MV-4-11 (cell line): ENCODE results near the gene ANO7.
A peak's percentile ranks its signal among the peaks of the same experiment; 100 is the strongest.

ENCODE experiments used
- DNase-seq: peaks from one replicate; lab custom pipeline; 2025; lab: John Stamatoyannopoulos, UW

ANO7 gene

DNA sequence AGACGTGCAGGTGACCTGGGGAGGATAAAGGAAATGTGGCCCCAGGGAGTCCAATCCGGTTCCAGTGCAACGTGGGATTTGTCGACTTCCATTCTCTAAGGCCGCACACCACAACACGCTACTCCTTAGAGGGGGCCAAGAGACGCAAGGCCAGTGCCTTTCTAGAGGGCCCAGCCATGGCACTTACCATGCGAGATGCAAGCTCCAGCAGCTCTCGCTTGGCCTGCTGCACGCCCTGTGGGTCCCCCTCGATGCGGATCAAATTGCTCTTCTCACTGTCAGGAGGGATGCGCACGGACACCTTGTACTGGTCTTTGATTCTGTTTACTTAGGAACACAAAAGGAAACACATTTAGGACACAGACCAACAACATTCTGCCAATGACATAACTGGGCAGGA, 61.2 kb downstream of the ANO7 start:
- no peak for DNase-seq

GRCh38 chr2:241252778-241253475, 64.5 kb downstream of the ANO7 start:
- no peak for DNase-seq

DNA sequence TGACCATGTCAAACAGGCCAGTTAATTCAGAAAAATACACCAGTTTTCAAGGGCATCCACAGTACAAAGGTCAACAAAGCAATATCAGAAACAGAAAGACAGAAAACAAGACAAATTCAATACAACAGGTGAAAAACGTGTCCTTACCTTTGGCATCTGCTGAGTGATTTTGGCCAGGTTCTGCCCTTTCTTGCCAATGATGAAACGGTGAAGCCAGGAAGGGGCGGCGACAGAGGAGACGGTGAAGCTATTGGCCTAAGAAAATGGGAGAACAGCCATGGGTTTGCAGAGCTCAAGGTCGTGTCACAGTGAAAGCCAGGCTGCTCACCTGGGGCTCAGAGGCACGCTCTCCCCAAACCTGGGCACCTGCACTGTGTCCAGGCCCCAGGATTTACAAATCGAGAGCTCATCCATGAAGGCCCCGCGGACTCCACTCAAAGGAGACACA, 66.5 kb downstream of the ANO7 start:
- no peak for DNase-seq

DNA sequence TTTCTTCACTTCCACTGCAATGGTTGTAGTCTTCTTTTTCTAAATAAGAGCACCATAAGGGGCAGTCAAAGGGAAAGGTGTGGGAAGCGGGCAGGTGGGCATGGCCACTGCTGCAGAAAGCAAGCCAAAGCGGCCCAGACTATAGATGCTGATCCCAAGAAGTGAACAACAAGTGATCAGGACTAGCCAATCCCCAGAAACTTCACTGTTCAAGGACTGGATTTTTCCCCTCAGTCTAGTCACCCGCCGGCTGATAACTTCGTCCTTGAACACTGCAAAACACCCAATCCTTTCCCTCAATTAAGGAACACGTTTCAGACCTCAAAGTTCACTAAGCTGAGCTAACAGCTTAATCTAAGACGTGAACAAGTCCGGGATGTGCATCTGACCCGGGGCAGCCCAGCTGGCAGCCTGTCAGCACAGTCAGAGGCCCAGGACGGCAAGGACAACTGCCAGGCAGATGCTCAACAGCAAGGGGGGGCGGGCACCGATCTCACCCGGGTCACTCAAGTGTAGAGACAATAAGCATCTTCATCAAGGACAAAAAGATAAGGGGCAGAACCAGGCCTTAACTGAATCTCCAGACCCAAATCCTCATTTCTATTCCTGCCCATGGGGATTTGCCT, 67.2 kb downstream of the ANO7 start:
- DNase-seq: no peak

DNA sequence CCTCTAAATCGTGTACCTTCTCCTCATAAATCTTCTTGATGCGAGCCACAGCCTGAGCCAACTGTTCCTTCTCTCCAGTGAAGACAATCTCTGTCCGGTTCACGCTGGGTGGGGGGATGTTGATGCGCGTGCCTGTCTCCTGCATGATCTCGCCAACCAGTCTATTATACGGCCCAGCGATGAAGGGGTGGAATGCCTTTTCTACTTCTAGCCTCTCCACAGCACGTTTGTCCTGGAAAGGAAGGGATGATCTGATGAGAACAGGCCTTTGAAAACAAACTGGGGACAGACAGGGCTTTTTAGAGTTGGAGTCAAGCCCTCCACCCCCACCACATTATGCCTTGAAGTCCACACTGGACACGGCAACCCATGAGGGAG, 67.7 kb downstream of the ANO7 start:
- no peak for DNase-seq

DNA sequence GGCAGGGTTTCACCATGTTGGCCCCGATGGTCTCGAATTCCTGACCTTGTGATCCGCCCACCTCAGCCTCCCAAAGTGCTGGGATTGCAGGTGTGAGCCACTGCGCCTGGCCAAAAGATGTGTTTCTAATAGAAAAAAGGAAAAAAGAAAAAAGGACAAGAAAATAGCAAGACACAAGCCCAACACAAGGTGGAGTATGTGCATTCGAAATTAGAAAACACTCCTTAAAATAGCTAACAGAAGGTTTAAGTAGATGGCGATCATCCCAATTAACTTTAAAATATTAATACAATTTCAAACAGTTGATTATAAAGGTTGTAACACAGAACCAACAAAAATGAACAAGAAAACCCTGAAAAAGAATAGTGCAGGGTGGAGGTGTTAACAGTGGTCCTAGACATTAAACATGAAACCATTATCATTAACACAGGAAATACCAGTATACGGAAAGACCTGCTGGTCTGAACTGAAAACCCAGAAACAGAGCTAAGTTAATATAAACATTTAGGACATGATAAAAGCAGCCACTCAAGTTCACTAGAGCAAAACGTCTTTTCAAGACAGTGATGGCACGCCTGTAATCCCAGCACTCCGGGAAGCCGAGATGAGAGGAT, 69.0 kb downstream of the ANO7 start:
- no peak for DNase-seq

DNA sequence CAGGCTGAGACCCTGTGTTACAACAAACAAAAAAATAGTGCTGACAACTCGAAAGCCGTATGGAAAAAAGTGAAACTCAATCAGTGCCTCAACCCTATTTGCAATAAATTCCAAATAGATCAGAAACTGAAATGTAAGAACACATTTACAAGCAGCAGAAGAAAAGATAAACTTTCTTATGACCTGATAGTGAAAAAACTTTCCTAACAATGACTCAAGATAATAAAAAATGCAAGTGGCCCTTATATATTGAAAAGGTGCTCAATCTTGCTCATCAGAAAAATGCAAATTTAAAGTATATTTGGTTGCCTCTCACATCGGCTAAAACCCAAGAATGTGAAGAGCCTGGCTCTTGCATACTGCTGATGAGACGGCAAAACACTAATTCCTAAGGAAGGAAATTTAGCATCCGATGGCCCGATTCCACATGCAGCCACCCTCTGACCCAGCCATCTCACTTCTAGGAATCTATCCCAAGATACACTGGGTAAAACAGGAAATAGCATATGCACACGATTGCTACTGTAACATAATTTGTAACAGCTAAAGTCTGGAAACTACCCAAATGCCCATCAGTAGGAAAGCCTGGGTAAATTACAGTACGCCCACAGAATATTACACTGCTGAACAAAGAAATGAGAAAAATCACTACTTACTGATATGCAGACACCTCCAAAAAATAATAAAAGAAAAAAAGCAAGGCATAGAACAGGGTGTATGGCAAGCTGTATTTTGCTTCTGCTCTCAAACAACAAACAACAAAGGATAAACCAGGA, 70.2 kb downstream of the ANO7 start:
- no peak for DNase-seq

- DNase-seq: no peak
Measured at GRCh38 chr2:241260911-241261310, 72.4 kb downstream of the ANO7 start.

DNA sequence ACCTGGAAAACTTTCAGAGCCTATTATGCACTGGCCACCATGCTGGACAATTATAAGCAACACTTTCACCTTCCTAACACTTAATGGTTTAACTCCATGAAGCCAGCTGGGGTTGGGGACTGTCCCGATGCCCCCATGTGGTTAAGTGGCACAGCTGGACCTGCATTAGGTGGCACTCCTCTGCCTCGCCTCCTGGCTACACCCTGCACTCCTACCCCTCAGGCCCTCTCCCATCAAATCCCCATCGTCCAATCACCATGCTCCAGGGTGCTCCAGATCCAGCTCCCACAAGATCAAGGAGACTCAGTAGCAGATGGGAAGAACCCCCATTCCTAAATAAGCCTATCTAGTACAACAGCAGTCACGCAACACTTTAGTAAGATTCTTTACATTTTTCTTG, 73.2 kb downstream of the ANO7 start:
- no peak for DNase-seq

DNA sequence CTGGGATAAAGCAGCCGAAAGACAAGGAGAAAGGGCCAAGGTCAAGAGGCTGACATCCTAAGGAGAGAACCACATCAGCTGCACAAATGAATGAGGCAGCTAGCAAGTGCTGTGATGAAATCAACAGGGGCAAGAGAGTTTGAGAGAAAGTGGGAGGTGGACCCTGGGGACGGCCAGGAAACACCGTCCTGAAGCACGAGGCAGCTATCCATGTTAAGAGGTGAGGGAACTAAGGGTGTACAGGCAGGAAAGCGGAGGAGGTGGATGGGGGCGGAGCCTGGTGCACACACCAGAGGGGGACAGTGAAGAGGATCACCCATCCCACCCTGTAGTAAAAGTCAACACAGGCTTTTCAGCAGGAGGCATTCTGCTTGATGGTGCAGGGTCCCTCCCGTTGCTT, 74.6 kb downstream of the ANO7 start:
- no peak for DNase-seq

DNA sequence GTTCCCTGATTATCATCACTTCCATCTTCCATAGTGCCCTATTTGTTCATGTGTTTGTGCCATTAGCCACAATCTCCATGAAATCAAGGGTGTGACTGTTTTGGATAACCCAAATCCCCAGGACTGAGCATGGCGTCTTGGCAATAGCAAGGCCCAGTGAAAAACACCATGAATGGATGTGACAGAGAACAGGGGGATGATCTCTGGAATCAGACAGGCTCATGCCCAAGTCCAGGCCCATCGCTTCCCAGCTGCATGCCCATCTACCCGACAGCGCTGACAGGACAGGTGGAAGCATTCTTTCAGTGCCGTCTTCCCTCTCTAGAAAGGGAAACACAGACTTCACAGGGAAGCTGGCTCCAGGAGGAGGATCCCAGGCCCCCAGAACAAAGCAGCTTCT, 77.0 kb downstream of the ANO7 start:
- no peak for DNase-seq

DNA sequence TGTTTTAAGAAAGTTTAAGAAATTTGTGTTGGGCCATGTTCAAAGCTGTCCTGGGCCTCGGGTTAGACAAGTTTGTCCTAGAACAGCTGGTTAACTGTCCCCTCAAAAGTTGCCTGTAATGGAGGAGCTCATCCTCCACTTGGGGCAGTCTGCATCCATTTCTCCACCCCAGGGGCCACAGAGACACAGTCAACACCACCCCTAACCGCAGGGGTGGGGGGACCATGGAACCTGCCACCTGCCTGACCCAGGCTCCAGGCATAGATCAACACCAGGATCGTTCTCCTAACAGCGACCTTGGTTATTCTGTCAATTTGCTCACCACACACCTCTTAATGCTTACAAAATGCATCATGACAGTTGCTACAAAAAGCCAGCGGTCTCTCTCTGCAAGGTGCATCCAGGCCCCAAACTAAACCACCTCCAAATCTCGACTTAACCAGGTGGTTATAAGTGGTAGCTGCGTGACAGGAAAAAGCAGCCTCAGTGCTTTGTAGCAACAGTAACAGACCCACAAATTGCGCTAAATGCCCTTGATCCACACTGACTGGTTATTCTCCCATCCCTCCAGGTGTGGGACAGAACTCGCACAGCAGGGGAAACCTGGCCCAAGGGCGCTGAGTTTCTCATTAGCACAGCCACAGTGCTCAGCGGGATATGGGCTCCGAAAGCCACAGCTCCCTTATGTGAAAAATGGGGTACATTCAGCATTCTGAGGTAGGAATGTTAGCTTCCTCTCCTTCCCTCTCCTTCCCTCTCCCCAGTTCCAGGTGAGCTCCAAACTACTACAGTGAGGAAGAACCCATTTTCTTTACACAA, 79.0 kb downstream of the ANO7 start:
- DNase-seq: no peak

DNA sequence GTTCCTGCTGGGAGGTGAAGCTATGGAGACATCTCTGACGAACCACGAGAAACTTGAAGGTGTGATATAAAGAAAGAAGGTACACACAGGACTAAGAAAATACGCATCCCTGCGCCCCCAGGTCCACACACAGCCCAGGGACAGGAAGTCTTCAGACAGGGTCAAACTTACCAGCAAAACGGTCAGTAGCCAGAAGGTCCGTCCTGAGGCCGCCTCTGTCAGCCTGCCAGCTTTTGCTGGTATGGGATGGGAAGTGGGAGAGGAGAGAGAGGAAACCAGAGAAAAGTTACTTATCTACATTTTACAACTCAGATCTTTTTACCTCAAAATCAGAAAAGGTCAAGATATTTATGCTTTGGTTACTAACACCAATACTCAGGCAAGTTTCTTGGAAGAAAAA, 79.8 kb downstream of the ANO7 start:
- no peak for DNase-seq

DNA sequence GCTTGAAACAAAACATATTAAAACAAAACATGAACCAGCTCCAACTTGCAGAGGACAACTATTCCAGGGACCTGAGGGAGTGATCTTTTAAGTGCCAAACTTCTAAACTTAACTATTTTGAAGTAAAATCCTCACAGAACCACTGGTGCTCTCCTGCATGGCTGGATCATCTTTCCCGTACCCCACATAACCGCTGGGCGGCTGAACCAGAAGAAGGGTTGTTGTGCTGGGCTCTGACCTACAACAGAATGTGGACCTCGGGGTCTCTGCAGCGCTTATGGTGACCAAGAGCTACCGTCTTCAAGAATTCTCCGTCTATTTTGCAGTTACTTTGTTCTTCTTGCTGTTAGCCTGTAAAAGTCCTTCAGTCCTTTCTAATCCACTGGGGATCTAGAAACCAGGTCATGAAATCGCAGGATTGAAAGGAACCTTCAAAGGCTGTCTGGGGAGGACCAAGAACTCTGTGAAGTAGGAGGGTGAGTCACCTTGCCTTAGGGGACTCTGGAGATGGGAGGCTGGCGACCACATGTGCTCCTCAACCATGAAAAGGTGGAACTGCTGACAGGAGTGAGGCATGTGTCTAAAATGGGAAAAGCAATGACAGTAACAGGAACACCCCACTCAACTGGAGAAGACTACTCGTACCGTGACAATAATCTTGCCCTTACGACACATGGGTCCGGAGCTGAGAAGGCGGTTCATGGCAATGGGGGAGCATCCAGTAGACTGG, 80.4 kb downstream of the ANO7 start:
- peak; percentile 11 for DNase-seq

DNA sequence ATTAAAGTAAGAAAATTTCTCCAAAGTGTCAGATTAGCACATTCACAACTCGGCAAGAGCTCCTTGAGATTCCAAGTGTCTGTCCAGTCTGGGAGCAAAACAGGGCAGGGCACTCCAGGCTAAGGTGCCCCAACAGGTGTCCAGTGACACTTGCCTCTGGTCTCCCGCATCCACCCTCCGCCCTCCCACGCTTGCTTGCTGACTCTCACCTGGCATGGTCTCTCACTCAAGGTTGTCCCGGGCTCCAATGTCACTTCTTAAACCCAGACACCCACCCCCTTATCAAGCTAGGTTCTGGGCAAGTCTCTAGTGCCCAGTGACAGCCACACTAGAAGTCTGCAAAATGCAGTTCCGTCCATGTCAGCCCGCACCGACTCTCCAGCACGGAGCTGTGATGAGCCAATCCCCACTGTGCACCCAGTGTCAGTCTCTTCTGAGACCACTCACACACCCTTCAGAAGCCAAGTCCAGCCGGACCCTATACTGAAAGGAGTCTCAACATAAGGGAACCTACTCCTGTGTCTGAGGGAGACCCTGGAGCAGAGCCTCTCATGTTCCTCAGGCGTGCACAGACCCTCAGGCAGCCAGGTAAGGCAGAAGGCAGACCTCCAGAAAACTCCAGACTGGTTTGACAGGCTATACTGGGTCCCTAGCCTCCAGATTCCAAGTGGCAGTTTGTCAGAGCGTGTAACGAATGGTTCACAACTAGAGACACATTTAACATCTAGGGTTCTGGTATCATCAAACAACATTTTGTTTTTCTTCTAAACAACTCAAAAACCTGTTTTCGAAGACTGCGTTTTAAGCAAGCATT, 81.4 kb downstream of the ANO7 start:
- DNase-seq: no peak

DNA sequence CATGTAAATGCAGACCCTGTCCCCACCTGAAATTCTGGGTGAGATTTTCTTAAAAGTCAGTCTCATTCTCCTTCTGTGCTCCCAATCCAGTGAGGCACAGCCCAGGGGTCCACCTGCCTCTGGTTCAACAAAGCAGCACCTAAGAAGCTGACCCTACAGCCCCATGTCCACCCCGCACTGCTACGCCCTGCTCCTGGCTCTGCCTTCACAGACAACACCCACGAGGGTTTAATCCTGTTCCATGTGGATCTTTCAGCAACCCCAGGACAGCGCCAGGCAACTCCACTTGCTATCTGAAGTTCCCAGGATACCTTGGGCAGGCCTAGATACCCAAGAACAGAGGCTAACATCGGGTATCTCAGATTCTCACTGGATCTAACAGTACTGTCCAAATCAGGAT, 82.1 kb downstream of the ANO7 start:
- DNase-seq: no peak

GRCh38 chr2:241271706-241272302, 83.3 kb downstream of the ANO7 start:
- peak; percentile 68 for DNase-seq

DNA sequence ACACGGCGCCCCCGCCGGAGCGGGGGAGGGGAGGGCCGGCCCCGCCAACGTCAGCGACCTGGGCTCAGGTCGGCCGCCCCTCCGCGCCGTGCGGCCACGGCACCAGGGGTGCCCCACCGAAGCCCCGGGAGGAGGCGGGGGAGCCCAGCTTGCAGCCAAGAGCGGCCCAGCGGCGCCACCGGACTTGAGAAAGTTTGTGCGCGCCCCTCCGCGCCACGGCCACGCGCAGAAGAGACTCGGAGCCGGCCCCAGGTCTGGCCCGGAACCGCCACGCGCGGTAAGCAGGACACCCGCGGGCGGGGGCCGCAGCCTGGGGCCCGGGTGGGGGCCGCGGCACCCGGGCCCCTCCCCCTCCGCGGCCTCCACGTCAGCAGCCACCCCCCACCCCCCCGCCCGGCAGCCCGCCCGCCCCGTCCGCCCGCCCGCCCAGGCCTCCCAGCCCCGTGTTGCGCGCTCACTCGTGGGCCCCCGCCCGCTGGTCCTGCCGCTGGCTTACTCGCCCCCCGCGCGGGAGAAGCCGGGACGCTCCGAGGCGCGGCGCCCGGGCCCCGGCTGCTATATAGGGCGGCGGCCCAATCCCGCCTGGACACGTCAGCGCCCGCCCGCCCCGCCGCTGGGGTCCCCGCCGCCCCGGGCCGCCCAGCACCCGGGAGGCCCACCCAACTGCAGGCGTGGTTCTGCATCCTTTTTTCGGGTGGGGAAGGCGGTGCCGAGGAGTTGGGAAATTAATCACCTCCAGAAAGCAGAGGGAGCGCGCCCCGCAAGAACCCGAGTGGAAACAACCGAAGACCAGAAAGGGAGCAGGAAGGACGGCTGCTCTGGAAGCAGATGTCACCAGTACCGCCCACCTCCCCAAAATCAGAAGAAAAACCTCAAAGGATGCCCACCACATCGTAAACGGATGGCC, 84.1 kb downstream of the ANO7 start:
- DNase-seq: peak; percentile 23
